Activated CD4-positive, alpha-beta memory T cell treated with anti-CD3 and anti-CD28 coated beads for 36 hours (primary cell): Measurements from ENCODE around the gene SPATA31C2. TPM values are rescaled to one million over a fixed set of nuclear protein-coding genes. Genes with fewer than 3 reads are reported as not detected.

Experiments used
- total RNA-seq, 2 experiments: library from RNA; stranded (reverse); gene quantifications; one replicate each; pipeline ENCODE4 v1.2.3, GENCODE V29; 2021

SPATA31C2 gene
- total RNA-seq, 2 experiments from 2014 or later: not detected

Other genes starting within 250 kb of the SPATA31C2 start
- not detected for gene SPATA31C1, start 220.5 kb downstream of the SPATA31C2 start, total RNA-seq
- gene CDK20, start 163.9 kb downstream of the SPATA31C2 start, total RNA-seq: 1 to 10 TPM; 1.5 to 2.6 TPM
- 10 to 100 TPM; 19.6 to 20.8 TPM for gene SPIN1, start 250.0 kb upstream of the SPATA31C2 start, total RNA-seq